ENCODE data around the gene CLDN5.

The CLDN5 gene

DNA sequence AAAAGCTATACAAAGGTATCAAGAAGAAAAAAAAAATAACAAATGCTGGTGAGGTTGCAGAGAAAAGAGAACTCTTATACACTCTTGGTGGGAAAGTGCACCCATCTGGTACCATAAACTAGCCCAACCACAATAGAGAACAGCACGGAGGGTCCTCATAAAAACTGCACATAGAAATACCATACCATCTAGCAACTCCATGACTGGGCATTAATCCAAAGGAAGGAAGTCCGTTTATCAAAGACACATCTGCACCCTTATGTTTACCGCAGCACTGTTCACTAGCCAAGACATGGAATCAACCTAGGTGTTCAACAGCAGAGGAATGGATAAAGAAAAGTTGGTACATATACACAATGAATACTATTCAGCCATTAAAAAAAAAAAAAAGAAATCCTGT lies 10.8 kb upstream of the CLDN5 start:
- ChIA-PET CTCF (no interaction called here), POLR2A (no interaction called here)
- no peaks in the 10 kb centered on the region for H3K4me1 ChIP-seq (ENCODE audit: control insufficient read depth, insufficient read depth, low read length)
- H3K36me3 ChIP-seq (ENCODE audit: control insufficient read depth in 2 of 2, insufficient read depth in 1 of 2, low read length in 2 of 2) = no peaks in the 10 kb centered on the region
- H3K27ac ChIP-seq (ENCODE audit: extremely low read depth, low read depth, low read length) = no peak overlapping the region
- H3K4me3 ChIP-seq (ENCODE audit: low read depth, low read length) = no peak overlapping the region
- no peaks in the 10 kb centered on the region for H3K9me3 ChIP-seq (ENCODE audit: control insufficient read depth, insufficient read depth, low read depth, low read length)
- TF ChIP-seq ZNF146 (tag by site-specific recombination; IDR thresholded peaks at IDR 0.05) (no peak), GFI1B (tag by site-specific recombination; IDR thresholded peaks at IDR 0.05) (no peak), ZNF558 (tag by site-specific recombination; IDR thresholded peaks at IDR 0.05) (no peak), ZNF221 (tag by site-specific recombination; IDR thresholded peaks at IDR 0.05; ENCODE audit: borderline replicate concordance) (no peak), ZNF214 (tag by site-specific recombination; IDR thresholded peaks at IDR 0.05; ENCODE audit: borderline replicate concordance) (no peak), PRDM1 (tag by site-specific recombination; IDR thresholded peaks at IDR 0.05) (no peak), ZNF660 (tag by site-specific recombination; IDR thresholded peaks at IDR 0.05) (no peak), ZNF10 (tag by site-specific recombination; IDR thresholded peaks at IDR 0.05) (no peak), ZNF488 (tag by site-specific recombination; IDR thresholded peaks at IDR 0.05) (no peak)
- TF ChIP-seq, protein P1, sequence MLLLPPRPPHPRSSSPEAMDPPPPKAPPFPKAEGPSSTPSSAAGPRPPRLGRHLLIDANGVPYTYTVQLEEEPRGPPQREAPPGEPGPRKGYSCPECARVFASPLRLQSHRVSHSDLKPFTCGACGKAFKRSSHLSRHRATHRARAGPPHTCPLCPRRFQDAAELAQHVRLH (tag by site-specific recombination; IDR thresholded peaks at IDR 0.05) = no peak

GRCh38 chr22:19533857-19534256 lies 9.6 kb upstream of the CLDN5 start:
- CTCF ChIA-PET = no interaction called here

DNA sequence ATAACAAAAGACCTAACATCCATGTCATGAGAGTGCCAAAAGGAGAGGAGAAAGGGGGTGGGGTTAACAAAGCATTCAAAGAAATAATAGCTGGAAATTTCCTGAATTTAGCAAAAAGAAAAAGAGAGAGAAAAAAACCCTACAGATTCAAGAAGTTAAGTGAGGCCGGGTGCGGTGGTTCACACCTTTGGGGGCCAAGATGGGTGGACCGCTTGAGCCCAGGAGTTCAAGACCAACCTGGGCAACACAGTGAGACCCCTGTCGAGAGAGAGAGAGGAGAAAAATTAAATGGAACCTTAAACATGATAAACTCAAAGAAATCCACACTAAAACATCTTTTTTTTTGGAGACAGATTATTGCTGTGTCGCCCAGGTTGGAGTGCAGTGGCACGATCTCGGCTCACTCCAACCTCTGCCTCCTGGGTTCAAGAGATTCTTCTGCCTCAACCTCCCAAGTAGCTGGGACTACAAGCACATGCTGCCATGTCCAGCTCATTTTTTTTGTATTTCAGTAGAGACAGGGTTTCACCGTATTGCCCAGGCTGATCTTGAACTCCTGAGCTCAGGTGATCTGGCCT lies 8.9 kb upstream of the CLDN5 start:
- Histone ChIP-seq H3K36me3 (ENCODE audit: control insufficient read depth in 2 of 2, insufficient read depth in 1 of 2, low read length in 2 of 2) (no peaks in the 10 kb centered on the region), H3K4me1 (ENCODE audit: control insufficient read depth, insufficient read depth, low read length) (no peaks in the 10 kb centered on the region), H3K27ac (ENCODE audit: extremely low read depth, low read depth, low read length) (no peak overlapping the region), H3K4me3 (ENCODE audit: low read depth, low read length) (no peak overlapping the region), H3K9me3 (ENCODE audit: control insufficient read depth, insufficient read depth, low read depth, low read length) (no peaks in the 10 kb centered on the region)
- CTCF ChIA-PET = interaction anchor here (0.7 to 1.1 kb wide), 2 partner anchors 97 to 184 kb away, joined by 3 to 5 read pairs; no protein-coding TSS in a partner anchor
- TF ChIP-seq ZNF707 (tag by site-specific recombination; IDR thresholded peaks at IDR 0.05) (no peak), MZF1 (tag by site-specific recombination; IDR thresholded peaks at IDR 0.05; ENCODE audit: borderline replicate concordance) (no peak), ZNF26 (tag by site-specific recombination; IDR thresholded peaks at IDR 0.05) (no peak), ZNF645 (tag by site-specific recombination; IDR thresholded peaks at IDR 0.05) (no peak), ZNF174 (tag by site-specific recombination; IDR thresholded peaks at IDR 0.05) (no peak), ZNF830 (tag by site-specific recombination; IDR thresholded peaks at IDR 0.05; ENCODE audit: low read depth) (no peak), ZNF121 (tag by site-specific recombination; IDR thresholded peaks at IDR 0.05) (no peak), SCRT2 (tag by site-specific recombination; IDR thresholded peaks at IDR 0.05) (no peak), ZNF2 (tag by site-specific recombination; IDR thresholded peaks at IDR 0.05) (no peak), ZNF555 (tag by site-specific recombination; conservative IDR thresholded peaks at IDR 0.05) (no peak), SETDB1 (IDR thresholded peaks at IDR 0.05; ENCODE audit: insufficient read length, low read length) (no peak)
- POLR2A ChIA-PET = interaction anchor here (0.8 kb wide), 1 partner anchor 21 kb away, joined by 3 read pairs; no protein-coding TSS in a partner anchor

More at GRCh38 chr22:19533857-19534256, 9.6 kb upstream of the CLDN5 start:
- Histone ChIP-seq H3K9me3 (ENCODE audit: control insufficient read depth, insufficient read depth, low read depth, low read length) (no peaks in the 10 kb centered on the region), H3K4me3 (ENCODE audit: low read depth, low read length) (no peak overlapping the region), H3K36me3 (ENCODE audit: control insufficient read depth in 2 of 2, insufficient read depth in 1 of 2, low read length in 2 of 2) (no peaks in the 10 kb centered on the region), H3K27ac (ENCODE audit: extremely low read depth, low read depth, low read length) (no peak overlapping the region), H3K4me1 (ENCODE audit: control insufficient read depth, insufficient read depth, low read length) (no peaks in the 10 kb centered on the region)
- TF ChIP-seq ZNF114 (tag by site-specific recombination; IDR thresholded peaks at IDR 0.05) (no peak), ZNF426 (tag by site-specific recombination; IDR thresholded peaks at IDR 0.05) (no peak), ZNF510 (tag by site-specific recombination; IDR thresholded peaks at IDR 0.05; ENCODE audit: insufficient replicate concordance) (no peak), ZNF701 (tag by site-specific recombination; IDR thresholded peaks at IDR 0.05) (no peak), ZNF768 (tag by site-specific recombination; IDR thresholded peaks at IDR 0.05) (no peak)
- POLR2A ChIA-PET = no interaction called here
